Erythroblast (primary cell): ENCODE data around the gene TOX2.

Source experiments
- DNase-seq, 2 experiments: peaks; one replicate each; lab custom pipeline; 2025; lab: John Stamatoyannopoulos, UW
- GATA1 ChIP-seq: IDR thresholded peaks from 2 replicates; pipeline ENCODE4 v1.6.1; 2011; ENCODE audit warnings: low read depth, mild to moderate bottlenecking, control low read depth, low read length, moderate library complexity
- POLR2A ChIP-seq: IDR thresholded peaks from 2 replicates; pipeline ENCODE4 v1.6.1; 2011; ENCODE audit warnings: mild to moderate bottlenecking, low read length

The TOX2 gene

DNA sequence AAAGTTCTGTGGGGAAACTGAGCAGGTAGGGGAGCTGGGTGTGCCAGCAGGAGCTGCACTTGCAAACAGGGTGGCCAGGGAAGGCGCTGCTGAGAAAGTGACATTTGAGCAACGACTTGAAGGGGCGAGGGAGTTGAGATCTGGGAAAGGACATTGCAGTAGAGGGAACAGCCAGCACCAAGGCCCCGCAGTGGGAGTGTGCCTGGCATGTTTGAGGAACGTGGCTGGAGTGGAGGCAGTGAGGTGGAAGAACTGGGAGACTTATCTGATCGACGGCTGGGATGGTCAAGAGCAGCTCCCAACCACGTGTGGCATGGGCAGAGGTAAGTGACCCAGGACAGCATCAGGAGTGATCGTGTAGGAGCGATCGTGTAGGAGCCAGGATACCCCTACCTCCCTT lies 77.3 kb downstream of the TOX2 start:
- DNase-seq, result no peak
- no peak for TF ChIP-seq POLR2A
- no peak for TF ChIP-seq GATA1

DNA sequence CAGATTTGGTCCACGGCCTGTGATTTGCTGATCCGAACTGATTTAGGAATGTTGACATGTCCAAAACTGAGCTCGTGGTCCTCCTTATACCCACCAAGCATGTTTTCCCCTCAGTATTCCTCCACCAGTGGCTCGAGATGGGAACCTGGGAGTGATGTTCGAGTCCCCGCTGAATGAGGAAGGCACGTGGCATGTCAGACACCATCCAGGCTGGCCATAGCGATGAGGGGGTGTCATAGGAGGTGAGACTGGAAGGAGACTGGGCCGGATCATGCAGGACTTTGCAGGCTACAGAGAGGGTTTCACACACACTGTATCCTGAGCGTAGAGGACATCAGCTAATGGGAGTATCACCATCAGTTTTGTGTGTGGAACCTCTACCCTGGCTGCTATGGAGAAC lies 78.2 kb downstream of the TOX2 start:
- TF ChIP-seq POLR2A, result no peak

GRCh38 chr20:43993560-43993959 lies 78.9 kb downstream of the TOX2 start:
- TF ChIP-seq GATA1, result no peak
- no peak for TF ChIP-seq POLR2A
- no peak for DNase-seq

More for the DNA sequence above, 78.2 kb downstream of the TOX2 start:
- DNase-seq, result no peak

GRCh38 chr20:43994486-43995100 lies 79.9 kb downstream of the TOX2 start:
- no peak for DNase-seq
- no peak for TF ChIP-seq GATA1
- no peak for TF ChIP-seq POLR2A

DNA sequence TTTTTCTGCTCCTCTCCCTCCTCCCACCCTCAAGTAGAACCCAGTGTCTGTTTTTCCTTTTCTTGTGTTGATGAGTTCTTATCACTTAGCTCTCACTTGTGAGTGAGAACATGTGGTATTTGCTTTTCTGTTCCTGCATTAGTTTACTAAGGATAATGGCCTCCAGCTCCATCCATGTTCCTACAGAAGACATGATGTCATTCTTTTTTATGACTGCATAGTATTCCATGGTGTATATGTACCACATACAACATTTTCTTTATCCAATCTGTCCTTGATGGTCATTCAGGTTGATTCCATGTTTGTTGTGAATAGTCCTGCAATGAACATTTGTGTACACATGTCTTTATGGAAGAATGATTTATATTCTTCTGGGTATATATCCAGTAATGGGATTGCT lies 81.0 kb downstream of the TOX2 start:
- DNase-seq, result no peak
- TF ChIP-seq POLR2A (no peak), GATA1 (no peak)

- no peak for TF ChIP-seq POLR2A
- no peak for TF ChIP-seq GATA1
- no peak for DNase-seq
Measured at GRCh38 chr20:43996240-43996930, 81.7 kb downstream of the TOX2 start.

DNA sequence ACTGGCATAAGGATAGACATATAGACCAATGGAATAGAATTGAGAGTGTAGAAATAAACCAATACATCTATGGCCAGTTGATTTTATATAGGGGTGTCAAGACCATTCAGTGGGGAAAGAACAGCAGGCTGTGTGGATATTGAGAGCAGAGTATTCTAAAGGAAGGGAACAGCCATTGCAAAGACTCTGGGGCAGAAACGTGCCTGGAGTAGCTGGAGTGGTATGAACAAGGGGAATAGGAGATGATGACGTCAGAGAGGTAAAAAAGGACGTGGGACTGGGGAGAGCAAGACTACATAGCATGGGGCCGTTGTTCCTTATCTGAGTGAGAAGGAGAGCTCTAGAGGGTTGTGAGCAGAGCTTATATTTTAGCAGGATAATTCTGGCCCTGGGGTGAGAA lies 85.2 kb downstream of the TOX2 start:
- TF ChIP-seq POLR2A, result no peak
- TF ChIP-seq GATA1, result no peak
- DNase-seq, result no peak

GRCh38 chr20:44001667-44002596 lies 87.3 kb downstream of the TOX2 start:
- no peak for TF ChIP-seq GATA1
- no peak for TF ChIP-seq POLR2A
- no peak for DNase-seq

GRCh38 chr20:44002861-44003260 lies 88.2 kb downstream of the TOX2 start:
- TF ChIP-seq POLR2A (no peak), GATA1 (no peak)

DNA sequence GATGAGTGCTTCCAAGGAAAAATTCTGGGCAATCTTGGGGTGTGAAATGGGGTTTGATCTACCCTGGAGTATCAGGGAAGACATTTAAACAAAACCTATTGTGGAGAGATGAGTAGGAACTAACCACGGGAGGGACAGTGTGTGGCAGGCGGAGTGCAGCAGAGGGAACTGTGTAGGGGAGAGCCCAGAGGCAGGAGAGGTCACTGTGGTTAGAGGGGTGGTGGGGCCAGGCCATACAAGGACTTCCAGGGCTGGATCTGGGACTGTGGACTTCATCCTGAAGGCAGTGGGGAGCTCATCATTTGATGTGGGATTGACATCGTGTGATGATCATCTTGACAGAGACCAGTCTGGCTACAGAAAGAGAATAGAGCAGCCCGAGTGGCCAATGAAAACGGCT lies 89.0 kb downstream of the TOX2 start:
- TF ChIP-seq POLR2A (no peak), GATA1 (no peak)
- no peak for DNase-seq

More at GRCh38 chr20:44002861-44003260, 88.2 kb downstream of the TOX2 start:
- DNase-seq, result no peak

GRCh38 chr20:44004306-44004915 lies 89.8 kb downstream of the TOX2 start:
- TF ChIP-seq GATA1 (no peak), POLR2A (no peak)
- DNase-seq, result no peak

- no peak for DNase-seq
- TF ChIP-seq POLR2A (no peak), GATA1 (no peak)
Measured at GRCh38 chr20:44005661-44006060, 91.0 kb downstream of the TOX2 start.

DNA sequence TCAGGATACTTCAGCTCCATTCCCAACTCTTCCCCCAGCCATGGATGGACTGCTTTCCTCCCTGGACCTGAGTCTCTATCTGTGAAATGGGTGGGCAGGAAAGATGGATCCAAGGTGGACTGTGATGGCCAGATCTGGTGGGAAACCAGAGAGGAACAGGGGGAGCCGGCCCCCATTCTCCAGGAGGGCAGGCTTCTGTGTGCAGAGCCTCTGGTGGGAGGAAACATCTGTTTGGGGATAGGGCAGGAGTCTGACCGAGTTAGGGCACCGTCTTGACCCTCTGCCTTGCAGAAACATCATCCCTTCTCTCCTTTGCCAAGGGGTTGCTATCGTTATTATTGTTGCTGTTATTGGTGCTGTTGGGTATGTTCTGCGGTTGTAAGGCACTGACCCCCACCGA lies 91.5 kb downstream of the TOX2 start:
- DNase-seq, result no peak
- TF ChIP-seq POLR2A (no peak), GATA1 (no peak)

GRCh38 chr20:44006578-44006977 lies 91.9 kb downstream of the TOX2 start:
- TF ChIP-seq POLR2A (no peak), GATA1 (no peak)
- DNase-seq, result peak in 1 of 2 experiments; percentile 34
